H1 (cell line): ENCODE data around the gene ADCY9.

Experiments
- CEBPB ChIP-seq: IDR thresholded peaks from 2 replicates; pipeline ENCODE4 v1.6.1; 2012; ENCODE audit warnings: low read depth, low read length
- NRF1 ChIP-seq: IDR thresholded peaks from 2 replicates; pipeline ENCODE4 v1.6.1; 2011; ENCODE audit warnings: mild to moderate bottlenecking, low read depth, low read length, improper control_type of control experiment
- PHF8 ChIP-seq: fragments of 200-600 bp; sonication (generic); conservative IDR thresholded peaks from 2 replicates; pipeline ENCODE4 v1.7.1; 2012; ENCODE audit warnings: low read depth, mild to moderate bottlenecking, inconsistent platforms, low read length, moderate library complexity
- POLR2A ChIP-seq, 2 experiments: IDR thresholded peaks; 1 replicate in 1 of 2; 2 replicates in 1 of 2; pipeline ENCODE4 v1.6.1; 2011; ENCODE audit warnings: low read depth in 2 of 2, low read length in 2 of 2, mild to moderate bottlenecking in 2 of 2; ENCODE audit errors: control extremely low read depth in 1 of 2
- SP1 ChIP-seq: IDR thresholded peaks from 2 replicates; pipeline ENCODE4 v1.6.1; 2011; ENCODE audit warnings: low read depth, low read length
- TF ChIP-seq, protein P1 (sequence below), 3 experiments: IDR thresholded peaks; 1 replicate in 2 of 3; 2 replicates in 1 of 3; pipeline versions ENCODE4 v1.5.1 to v1.6.1; 2011; ENCODE audit warnings: low read length in 3 of 3, mild to moderate bottlenecking in 3 of 3, inconsistent platforms in 2 of 3, low read depth in 1 of 3, moderate library complexity in 1 of 3; ENCODE audit not compliant: insufficient read depth in 1 of 3; ENCODE audit errors: control extremely low read depth in 1 of 3

GRCh38 chr16:4021070-4021779 lies 95.0 kb downstream of the ADCY9 start:
- TF ChIP-seq, protein P1, sequence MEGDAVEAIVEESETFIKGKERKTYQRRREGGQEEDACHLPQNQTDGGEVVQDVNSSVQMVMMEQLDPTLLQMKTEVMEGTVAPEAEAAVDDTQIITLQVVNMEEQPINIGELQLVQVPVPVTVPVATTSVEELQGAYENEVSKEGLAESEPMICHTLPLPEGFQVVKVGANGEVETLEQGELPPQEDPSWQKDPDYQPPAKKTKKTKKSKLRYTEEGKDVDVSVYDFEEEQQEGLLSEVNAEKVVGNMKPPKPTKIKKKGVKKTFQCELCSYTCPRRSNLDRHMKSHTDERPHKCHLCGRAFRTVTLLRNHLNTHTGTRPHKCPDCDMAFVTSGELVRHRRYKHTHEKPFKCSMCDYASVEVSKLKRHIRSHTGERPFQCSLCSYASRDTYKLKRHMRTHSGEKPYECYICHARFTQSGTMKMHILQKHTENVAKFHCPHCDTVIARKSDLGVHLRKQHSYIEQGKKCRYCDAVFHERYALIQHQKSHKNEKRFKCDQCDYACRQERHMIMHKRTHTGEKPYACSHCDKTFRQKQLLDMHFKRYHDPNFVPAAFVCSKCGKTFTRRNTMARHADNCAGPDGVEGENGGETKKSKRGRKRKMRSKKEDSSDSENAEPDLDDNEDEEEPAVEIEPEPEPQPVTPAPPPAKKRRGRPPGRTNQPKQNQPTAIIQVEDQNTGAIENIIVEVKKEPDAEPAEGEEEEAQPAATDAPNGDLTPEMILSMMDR (IDR thresholded peaks at IDR 0.05; ENCODE audit: control extremely low read depth in 1 of 3, insufficient read depth in 1 of 3, low read depth in 1 of 3, low read length in 3 of 3): no peak
- TF ChIP-seq POLR2A (IDR thresholded peaks at IDR 0.05; ENCODE audit: control extremely low read depth in 1 of 2, low read depth in 2 of 2, low read length in 2 of 2): no peak
- TF ChIP-seq NRF1: no peak
- no peak for TF ChIP-seq SP1
- no peak for TF ChIP-seq PHF8
- no peak for TF ChIP-seq CEBPB
